Thyroid gland (tissue), 4 donors: Measurements from ENCODE around the gene MSGN1. TPM values are rescaled to one million over a fixed set of nuclear protein-coding genes. Genes with fewer than 3 reads are reported as not detected.
"Not testable (repeated sequence)": the region's sequence is repeated elsewhere in the genome, so short reads cannot be mapped to it uniquely, and the experiment has no call there.

Experiments
- DNase-seq, 2 donors: peaks; one replicate each; pipeline ENCODE4 v3.0.0-alpha.2; 2019
- H3K27ac ChIP-seq, 3 donors: fragments of 200-600 bp; sonication (generic); 1 replicate in 2 of 3; 2 replicates in 1 of 3; pipeline ENCODE4 v1.5.1; 2016 to 2019; ENCODE audit warnings: mild to moderate bottlenecking in 1 of 3, moderate library complexity in 1 of 3
- H3K27me3 ChIP-seq: fragments of 200-600 bp; sonication (generic); one replicate; pipeline ENCODE4 v1.5.1; 2019
- H3K36me3 ChIP-seq, 2 donors: fragments of 200-600 bp; sonication (generic); one replicate each; pipeline ENCODE4 v1.5.1; 2016 to 2019
- H3K4me1 ChIP-seq, 2 donors: fragments of 200-600 bp; sonication (generic); one replicate each; pipeline ENCODE4 v1.5.1; 2017 to 2019
- H3K4me3 ChIP-seq, 3 donors: fragments of 200-600 bp; sonication (generic); replicated peaks in 1 of 3; 1 replicate in 2 of 3; 2 replicates in 1 of 3; pipeline ENCODE4 v1.5.1; 2016; ENCODE audit warnings: mild to moderate bottlenecking in 1 of 3
- H3K9me3 ChIP-seq: fragments of 200-600 bp; sonication (generic); one replicate; pipeline ENCODE4 v1.5.1; 2017
- POLR2A ChIP-seq, 2 donors: fragments of 450-650 bp; IDR thresholded peaks; one replicate each; pipeline ENCODE4 v1.6.1; 2017; ENCODE audit warnings: antibody characterized with exemption in 2 of 2, mild to moderate bottlenecking in 2 of 2, moderate library complexity in 1 of 2
- WGBS, 2 donors: methylation state at CpG; one replicate each; pipeline ENCODE4 v1.1.5; 2017; 5-methylcytosine and 5-hydroxymethylcytosine counted together
- intact Hi-C: fragments of 100-400 bp; cut with DNase I; formaldehyde crosslinking; loops from one replicate; pipeline ENCODE4 v1.15.1; 2023
- total RNA-seq, 4 donors: library from RNA; depleted of rRNA; stranded (reverse); fragments of >200 nt; gene quantifications; one replicate each; pipeline ENCODE4 v1.2.3, GENCODE V29; 2016
- TF ChIP-seq, protein P1 (sequence below), 6 experiments: fragments of 200-600 bp in 3 of 6; fragments of 450-650 bp in 3 of 6; sonication (generic) in 3 of 6; IDR thresholded peaks; one replicate each; pipeline ENCODE4 v1.5.1; 2016 to 2019; ENCODE audit warnings: antibody characterized with exemption in 6 of 6, mild to moderate bottlenecking in 2 of 6, inconsistent platforms in 1 of 6, moderate library complexity in 1 of 6

MSGN1 gene
- total RNA-seq, 4 donors from 2014 or later: not detected

GRCh38 chr2:17821535-17822444, 5.5 kb downstream of the MSGN1 start:
- no peaks in the 10 kb centered on the region for H3K4me1 ChIP-seq
- TF ChIP-seq POLR2A (IDR thresholded peaks at IDR 0.05): no peak
- TF ChIP-seq, protein P1, sequence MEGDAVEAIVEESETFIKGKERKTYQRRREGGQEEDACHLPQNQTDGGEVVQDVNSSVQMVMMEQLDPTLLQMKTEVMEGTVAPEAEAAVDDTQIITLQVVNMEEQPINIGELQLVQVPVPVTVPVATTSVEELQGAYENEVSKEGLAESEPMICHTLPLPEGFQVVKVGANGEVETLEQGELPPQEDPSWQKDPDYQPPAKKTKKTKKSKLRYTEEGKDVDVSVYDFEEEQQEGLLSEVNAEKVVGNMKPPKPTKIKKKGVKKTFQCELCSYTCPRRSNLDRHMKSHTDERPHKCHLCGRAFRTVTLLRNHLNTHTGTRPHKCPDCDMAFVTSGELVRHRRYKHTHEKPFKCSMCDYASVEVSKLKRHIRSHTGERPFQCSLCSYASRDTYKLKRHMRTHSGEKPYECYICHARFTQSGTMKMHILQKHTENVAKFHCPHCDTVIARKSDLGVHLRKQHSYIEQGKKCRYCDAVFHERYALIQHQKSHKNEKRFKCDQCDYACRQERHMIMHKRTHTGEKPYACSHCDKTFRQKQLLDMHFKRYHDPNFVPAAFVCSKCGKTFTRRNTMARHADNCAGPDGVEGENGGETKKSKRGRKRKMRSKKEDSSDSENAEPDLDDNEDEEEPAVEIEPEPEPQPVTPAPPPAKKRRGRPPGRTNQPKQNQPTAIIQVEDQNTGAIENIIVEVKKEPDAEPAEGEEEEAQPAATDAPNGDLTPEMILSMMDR (IDR thresholded peaks at IDR 0.05): no peak
- 54 to 56% methylated on average over 7 of the region's 7 CpGs for WGBS, 2 donors
- no peaks in the 10 kb centered on the region for H3K27me3 ChIP-seq
- intact Hi-C loops: no loop called here
- no peak for DNase-seq
- H3K9me3 ChIP-seq: no peaks in the 10 kb centered on the region
- H3K27ac ChIP-seq: no peak overlapping the region
- H3K36me3 ChIP-seq: no peaks in the 10 kb centered on the region
- H3K4me3 ChIP-seq: no peak overlapping the region

DNA sequence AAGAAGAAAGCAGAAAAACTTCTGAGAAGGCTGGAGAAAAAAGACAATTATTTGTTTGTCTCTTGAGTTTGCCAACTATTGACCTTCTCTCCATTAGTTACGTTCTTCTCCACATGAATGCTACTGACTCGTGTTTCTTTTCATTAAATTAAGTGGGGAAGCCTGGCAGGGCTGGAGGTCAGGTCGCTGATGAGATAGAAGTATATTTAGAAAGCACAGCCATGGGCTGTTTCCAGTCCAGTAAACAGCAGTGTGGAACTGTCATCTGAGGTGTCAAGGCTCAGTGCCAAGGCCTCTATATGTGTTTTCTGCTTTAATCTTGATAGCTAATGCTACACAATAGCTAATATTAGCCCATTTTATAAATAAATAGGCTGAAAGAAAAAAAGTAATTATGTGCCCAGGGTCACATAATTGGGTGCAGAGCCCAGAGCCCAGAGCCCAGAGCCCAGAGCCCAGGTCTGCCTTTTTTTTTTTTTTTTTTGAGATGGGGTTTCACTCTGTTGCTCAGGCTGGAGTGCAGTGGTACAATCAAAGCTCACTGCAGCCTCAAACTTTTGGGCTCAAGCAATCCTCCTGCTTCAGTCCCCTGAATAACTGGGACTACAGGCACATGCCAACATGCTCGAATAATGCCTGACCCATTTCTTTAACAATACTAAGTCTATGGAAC, 6.3 kb downstream of the MSGN1 start:
- H3K4me3 ChIP-seq: no peak overlapping the region
- intact Hi-C loops: no loop called here
- TF ChIP-seq POLR2A (IDR thresholded peaks at IDR 0.05): no peak
- no peaks in the 10 kb centered on the region for H3K9me3 ChIP-seq
- WGBS, 2 donors: 44 to 45% methylated on average over 4 of the region's 4 CpGs
- no peaks in the 10 kb centered on the region for H3K4me1 ChIP-seq
- DNase-seq: no peak
- no peak overlapping the region for H3K27ac ChIP-seq
- no peaks in the 10 kb centered on the region for H3K36me3 ChIP-seq
- H3K27me3 ChIP-seq: no peaks in the 10 kb centered on the region

DNA sequence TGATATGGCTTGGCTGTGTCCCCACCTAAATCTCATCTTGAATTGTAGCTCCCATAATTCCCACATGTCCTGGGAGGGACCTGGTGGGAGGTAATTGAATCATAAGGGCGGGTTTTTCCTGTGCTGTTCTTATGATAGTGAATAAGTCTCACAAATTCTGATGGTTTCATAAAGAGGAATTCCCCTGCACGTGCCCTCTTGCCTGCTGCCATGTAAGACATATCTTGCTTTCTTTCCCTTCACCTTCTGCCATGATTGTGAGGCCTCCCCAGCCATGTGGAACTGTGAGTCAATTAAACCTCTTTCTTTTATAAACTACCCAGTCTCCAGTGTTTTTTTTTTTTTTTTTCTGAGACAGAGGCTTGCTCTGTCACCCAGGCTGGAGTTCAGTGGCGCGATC, 7.4 kb downstream of the MSGN1 start:
- intact Hi-C loops, H3K4me3 ChIP-seq, H3K4me1 ChIP-seq, H3K9me3 ChIP-seq, H3K27me3 ChIP-seq, DNase-seq, H3K27ac ChIP-seq, H3K36me3 ChIP-seq: not testable (repeated sequence)
- 70 to 74% methylated on average over 4 of the region's 4 CpGs for WGBS, 2 donors

GRCh38 chr2:17827316-17827715, 11.1 kb downstream of the MSGN1 start:
- 56 to 59% methylated on average over 5 of the region's 5 CpGs for WGBS, 2 donors
- H3K36me3 ChIP-seq: no peaks in the 10 kb centered on the region
- no peaks in the 10 kb centered on the region for H3K9me3 ChIP-seq
- intact Hi-C loops: no loop called here
- H3K27me3 ChIP-seq: no peaks in the 10 kb centered on the region
- H3K4me1 ChIP-seq: no peaks in the 10 kb centered on the region
- no peak for TF ChIP-seq POLR2A (IDR thresholded peaks at IDR 0.05)
- TF ChIP-seq, protein P1 (IDR thresholded peaks at IDR 0.05): no peak
- H3K4me3 ChIP-seq: no peak overlapping the region
- no peak overlapping the region for H3K27ac ChIP-seq
- no peak for DNase-seq

DNA sequence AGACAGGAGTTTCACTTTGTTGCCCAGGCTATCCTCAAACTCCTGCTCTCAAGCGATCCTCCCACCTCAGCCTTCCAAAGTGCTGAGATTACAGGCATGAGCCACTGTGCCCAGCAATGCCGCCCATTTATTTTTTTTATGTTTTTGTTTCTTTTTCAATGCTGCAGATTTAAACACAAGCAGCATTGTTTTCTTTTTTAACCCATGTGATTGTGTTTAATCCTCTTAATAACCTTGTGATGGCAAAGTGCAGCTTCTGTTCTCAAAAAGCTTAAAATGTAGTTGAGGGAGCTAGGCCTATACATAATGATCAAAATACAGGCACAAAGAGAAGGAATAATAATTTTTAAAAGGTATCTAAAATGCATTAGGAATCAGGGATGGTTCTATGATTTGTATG, 11.5 kb downstream of the MSGN1 start:
- Histone ChIP-seq H3K9me3 (no peaks in the 10 kb centered on the region), H3K27ac (no peak overlapping the region), H3K4me1 (no peaks in the 10 kb centered on the region), H3K4me3 (no peak overlapping the region), H3K27me3 (no peaks in the 10 kb centered on the region), H3K36me3 (no peaks in the 10 kb centered on the region)
- TF ChIP-seq, protein P1 (IDR thresholded peaks at IDR 0.05): no peak
- TF ChIP-seq POLR2A (IDR thresholded peaks at IDR 0.05): no peak
- 94 to 98% methylated on average over 2 of the region's 2 CpGs for WGBS, 2 donors
- no peak for DNase-seq
- intact Hi-C loops: no loop called here
